Rectal smooth muscle tissue (tissue), 1 donor: ENCODE results near the gene KMT2D.

Experiments
- H3K27ac ChIP-seq: one replicate; pipeline ENCODE4 v1.7.0; 2013; ENCODE audit warnings: low read depth, low read length, inconsistent platforms
- H3K27me3 ChIP-seq: one replicate; pipeline ENCODE4 v1.7.0; 2013; ENCODE audit warnings: low read length; ENCODE audit not compliant: control insufficient read depth, insufficient read depth
- H3K36me3 ChIP-seq: one replicate; pipeline ENCODE4 v1.7.0; 2013; ENCODE audit warnings: low read length; ENCODE audit not compliant: control insufficient read depth, insufficient read depth
- H3K4me1 ChIP-seq: one replicate; pipeline ENCODE4 v1.7.0; 2013; ENCODE audit warnings: low read length; ENCODE audit not compliant: control insufficient read depth, insufficient read depth
- H3K4me3 ChIP-seq: one replicate; pipeline ENCODE4 v1.7.0; 2013; ENCODE audit warnings: low read length
- H3K9ac ChIP-seq: one replicate; pipeline ENCODE4 v1.7.0; 2013; ENCODE audit warnings: low read length

KMT2D gene

GRCh38 chr12:49025463-49025862 is 35.1 kb downstream of the KMT2D start:
- no peak overlapping the region for H3K9ac ChIP-seq
- no peak overlapping the region for H3K27ac ChIP-seq
- no peaks in the 10 kb centered on the region for H3K4me1 ChIP-seq
- peaks cover 69% of the 10 kb centered on the region for H3K36me3 ChIP-seq
- no peak overlapping the region for H3K4me3 ChIP-seq
- H3K27me3 ChIP-seq: no peaks in the 10 kb centered on the region

- Histone ChIP-seq H3K27ac (no peak overlapping the region), H3K4me1 (no peaks in the 10 kb centered on the region), H3K4me3 (no peak overlapping the region), H3K36me3 (peaks cover 69% of the 10 kb centered on the region), H3K27me3 (no peaks in the 10 kb centered on the region), H3K9ac (no peak overlapping the region)
Measured at GRCh38 chr12:49024543-49024942, 36.1 kb downstream of the KMT2D start.

GRCh38 chr12:49023812-49024211 is 36.8 kb downstream of the KMT2D start:
- no peaks in the 10 kb centered on the region for H3K27me3 ChIP-seq
- no peaks in the 10 kb centered on the region for H3K4me1 ChIP-seq
- H3K27ac ChIP-seq: no peak overlapping the region
- H3K36me3 ChIP-seq: peaks cover 64% of the 10 kb centered on the region
- H3K9ac ChIP-seq: no peak overlapping the region
- no peak overlapping the region for H3K4me3 ChIP-seq

- H3K4me1 ChIP-seq: peaks cover 4% of the 10 kb centered on the region
- peaks cover 55% of the 10 kb centered on the region for H3K36me3 ChIP-seq
- H3K4me3 ChIP-seq: no peak overlapping the region
- H3K27ac ChIP-seq: no peak overlapping the region
- H3K9ac ChIP-seq: no peak overlapping the region
- H3K27me3 ChIP-seq: no peaks in the 10 kb centered on the region
Measured at GRCh38 chr12:49022558-49023178, 37.9 kb downstream of the KMT2D start.

GRCh38 chr12:49021292-49021915 is 39.2 kb downstream of the KMT2D start:
- Histone ChIP-seq H3K27ac (no peak overlapping the region), H3K27me3 (no peaks in the 10 kb centered on the region), H3K4me3 (no peak overlapping the region), H3K4me1 (peaks cover 7% of the 10 kb centered on the region), H3K36me3 (peaks cover 46% of the 10 kb centered on the region), H3K9ac (no peak overlapping the region)

GRCh38 chr12:49020441-49020840 is 40.2 kb downstream of the KMT2D start:
- peaks cover 36% of the 10 kb centered on the region for H3K36me3 ChIP-seq
- H3K4me1 ChIP-seq: peaks cover 7% of the 10 kb centered on the region
- H3K9ac ChIP-seq: no peak overlapping the region
- H3K27ac ChIP-seq: no peak overlapping the region
- no peak overlapping the region for H3K4me3 ChIP-seq
- no peaks in the 10 kb centered on the region for H3K27me3 ChIP-seq

GRCh38 chr12:49019443-49020324 is 40.9 kb downstream of the KMT2D start:
- no peak overlapping the region for H3K9ac ChIP-seq
- no peak overlapping the region for H3K4me3 ChIP-seq

GRCh38 chr12:49019120-49019430 is 41.5 kb downstream of the KMT2D start:
- Histone ChIP-seq H3K36me3 (peaks cover 24% of the 10 kb centered on the region), H3K4me1 (peaks cover 7% of the 10 kb centered on the region), H3K27me3 (no peaks in the 10 kb centered on the region), H3K4me3 (peak overlapping the region; percentile 89), H3K9ac (peak overlapping the region; percentile 66), H3K27ac (peak overlapping the region; percentile 96)

More at GRCh38 chr12:49019443-49020324, 40.9 kb downstream of the KMT2D start:
- Histone ChIP-seq H3K27me3 (no peaks in the 10 kb centered on the region), H3K27ac (peak overlapping the region; percentile 96), H3K36me3 (peaks cover 29% of the 10 kb centered on the region), H3K4me1 (peaks cover 7% of the 10 kb centered on the region)

GRCh38 chr12:49018261-49019119 is 42.1 kb downstream of the KMT2D start, which contains the start of gene PRKAG1:
Gene PRKAG1, minus strand, starts transcription at chr12:49018776. Its CDS starts 36 bp downstream, at chr12:49018740.
- Histone ChIP-seq H3K27me3 (no peaks in the 10 kb centered on the region), H3K4me3 (peak within 1 kb of the TSS; percentile 89), H3K27ac (peak within 1 kb of the TSS; percentile 96), H3K9ac (peak within 1 kb of the TSS; percentile 91), H3K4me1 (peaks cover 7% of the 10 kb centered on the region), H3K36me3 (peaks cover 21% of the 10 kb centered on the region)

- Histone ChIP-seq H3K9ac (peak overlapping the region; percentile 91), H3K4me1 (peaks cover 7% of the 10 kb centered on the region), H3K4me3 (peak overlapping the region; percentile 89), H3K27me3 (no peaks in the 10 kb centered on the region), H3K36me3 (peaks cover 17% of the 10 kb centered on the region), H3K27ac (peak overlapping the region; percentile 96)
Measured at GRCh38 chr12:49017891-49018260, 42.7 kb downstream of the KMT2D start.

- H3K4me3 ChIP-seq: no peak overlapping the region
Measured at GRCh38 chr12:49015196-49015595, 45.4 kb downstream of the KMT2D start.

GRCh38 chr12:49014547-49014946 is 46.0 kb downstream of the KMT2D start:
- Histone ChIP-seq H3K9ac (no peak overlapping the region), H3K4me1 (peaks cover 7% of the 10 kb centered on the region), H3K27ac (no peak overlapping the region), H3K4me3 (no peak overlapping the region), H3K36me3 (peaks cover 16% of the 10 kb centered on the region), H3K27me3 (no peaks in the 10 kb centered on the region)

More at GRCh38 chr12:49015196-49015595, 45.4 kb downstream of the KMT2D start:
- Histone ChIP-seq H3K4me1 (peaks cover 7% of the 10 kb centered on the region), H3K27me3 (no peaks in the 10 kb centered on the region), H3K27ac (no peak overlapping the region), H3K36me3 (peaks cover 16% of the 10 kb centered on the region), H3K9ac (no peak overlapping the region)
